ENCODE results near the gene ZCCHC3.
A peak's percentile ranks its signal among the peaks of the same experiment; 100 is the strongest.
"Not testable (repeated sequence)": the region's sequence is repeated elsewhere in the genome, so short reads cannot be mapped to it uniquely, and the experiment has no call there.

ZCCHC3 gene, protein sequence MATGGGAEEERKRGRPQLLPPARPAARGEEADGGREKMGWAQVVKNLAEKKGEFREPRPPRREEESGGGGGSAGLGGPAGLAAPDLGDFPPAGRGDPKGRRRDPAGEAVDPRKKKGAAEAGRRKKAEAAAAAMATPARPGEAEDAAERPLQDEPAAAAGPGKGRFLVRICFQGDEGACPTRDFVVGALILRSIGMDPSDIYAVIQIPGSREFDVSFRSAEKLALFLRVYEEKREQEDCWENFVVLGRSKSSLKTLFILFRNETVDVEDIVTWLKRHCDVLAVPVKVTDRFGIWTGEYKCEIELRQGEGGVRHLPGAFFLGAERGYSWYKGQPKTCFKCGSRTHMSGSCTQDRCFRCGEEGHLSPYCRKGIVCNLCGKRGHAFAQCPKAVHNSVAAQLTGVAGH

DNA sequence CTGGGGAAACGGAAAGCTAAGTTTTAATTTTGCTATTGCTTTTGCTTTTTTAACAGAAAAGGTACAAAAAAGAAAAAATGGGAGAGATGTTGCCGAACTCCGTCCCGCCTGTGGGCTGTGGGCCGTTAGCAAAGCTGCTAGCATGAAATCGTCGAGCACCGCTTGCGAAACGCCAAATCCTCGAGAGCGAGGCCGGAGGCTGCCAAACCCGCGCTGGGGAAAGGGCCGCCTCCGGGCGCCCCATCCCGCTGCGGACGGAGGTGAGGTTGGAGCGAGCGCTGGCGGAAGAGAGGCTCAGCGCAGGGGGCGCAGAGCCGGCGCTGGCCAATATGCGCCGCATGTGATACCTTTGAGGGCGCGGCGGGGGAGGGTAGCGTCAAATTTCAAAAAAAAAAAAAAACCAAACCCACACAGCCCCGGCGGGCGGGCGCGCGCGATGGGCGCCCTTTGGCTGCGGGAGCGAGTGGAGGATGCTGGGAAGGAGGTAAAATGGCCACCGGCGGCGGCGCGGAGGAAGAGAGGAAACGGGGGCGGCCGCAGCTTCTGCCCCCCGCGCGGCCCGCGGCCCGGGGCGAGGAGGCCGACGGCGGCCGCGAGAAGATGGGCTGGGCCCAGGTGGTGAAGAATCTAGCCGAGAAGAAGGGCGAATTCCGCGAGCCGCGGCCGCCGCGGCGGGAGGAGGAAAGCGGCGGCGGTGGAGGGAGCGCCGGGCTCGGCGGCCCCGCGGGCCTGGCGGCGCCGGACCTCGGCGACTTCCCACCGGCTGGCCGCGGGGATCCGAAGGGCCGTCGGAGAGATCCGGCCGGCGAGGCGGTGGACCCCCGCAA is at the start of gene ZCCHC3:
Gene ZCCHC3 (plus strand): TSS at position 473 of the 827 bp plus-strand sequence. CDS start 17 bp downstream, at position 490.
- DNase-seq: peak; percentile 89

DNA sequence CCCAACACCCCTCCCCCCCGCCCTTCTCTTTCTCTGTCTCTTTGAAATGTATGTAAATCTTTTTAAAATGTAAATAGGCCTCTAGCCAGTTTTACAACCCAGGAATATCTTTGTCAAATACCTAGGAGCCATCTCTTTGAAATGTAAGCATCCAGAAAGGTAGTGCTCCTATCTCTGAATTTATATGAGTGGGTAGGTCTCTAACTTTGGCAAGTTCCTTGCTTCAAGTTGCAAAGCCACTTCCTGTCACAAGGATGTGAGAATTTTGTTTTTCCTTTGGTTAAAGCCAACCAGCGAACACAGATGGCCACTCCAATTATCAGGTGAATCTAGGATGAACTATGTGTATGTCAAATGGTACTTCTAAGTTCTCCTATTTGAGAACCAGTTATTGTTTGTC is 46.0 kb upstream of the ZCCHC3 start:
- no peak for DNase-seq

DNA sequence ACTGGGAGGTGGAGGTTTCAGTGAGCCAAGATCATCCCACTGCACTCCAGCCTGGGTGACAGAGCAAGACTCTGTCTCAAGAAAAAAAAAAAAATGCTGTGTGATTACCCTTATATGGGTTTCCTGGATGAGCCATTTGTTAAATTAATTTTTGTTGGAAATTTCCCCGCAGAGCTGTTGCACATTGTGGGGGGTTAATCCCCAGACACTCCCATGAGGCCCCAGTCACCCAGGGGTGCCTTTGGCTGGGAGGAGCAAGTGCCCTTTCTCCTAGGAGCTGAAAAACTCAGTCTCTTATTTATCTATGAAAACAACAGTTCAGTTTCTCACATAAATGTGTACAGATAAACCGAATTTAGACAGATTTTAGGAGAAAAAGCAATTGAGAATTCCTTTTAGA is 44.6 kb upstream of the ZCCHC3 start:
- no peak for DNase-seq

DNA sequence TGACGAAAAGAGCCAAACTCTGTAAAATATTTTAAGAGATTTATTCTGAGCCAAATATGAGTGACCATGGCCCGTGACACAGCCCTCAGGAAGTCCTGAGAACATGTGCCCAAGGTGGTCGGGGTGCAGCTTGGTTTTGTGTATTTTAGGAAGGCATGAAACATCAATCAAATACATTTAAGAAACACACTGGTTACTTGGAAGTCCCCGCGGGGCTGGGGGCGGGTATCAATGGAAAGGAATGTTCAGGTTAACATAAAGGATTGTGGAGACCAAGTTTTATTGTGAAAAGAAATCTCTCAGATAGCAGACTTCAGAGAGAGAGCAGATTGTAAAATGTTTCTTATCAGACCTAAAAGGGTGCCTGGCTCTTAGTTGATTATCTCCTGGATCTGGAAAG is 43.9 kb upstream of the ZCCHC3 start:
- DNase-seq: not testable (repeated sequence)

DNA sequence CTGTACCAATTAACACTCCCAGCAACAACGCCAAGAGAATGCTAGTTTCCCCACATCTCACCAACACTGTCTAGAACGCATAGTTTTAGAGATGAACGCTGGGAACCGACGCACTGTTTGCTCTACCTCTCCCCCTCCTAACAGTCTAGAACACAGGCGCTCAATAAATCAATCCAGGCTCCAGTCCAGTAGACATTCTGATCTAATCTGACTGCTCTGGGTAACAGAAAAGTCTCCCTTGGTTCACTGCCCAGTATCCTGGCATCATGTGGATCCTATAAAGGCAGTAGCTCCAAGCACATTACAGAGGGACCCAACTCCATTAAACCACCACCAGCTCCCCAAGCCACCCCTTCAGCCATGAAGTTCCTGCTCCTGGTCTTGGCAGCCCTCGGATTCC is 40.0 kb upstream of the ZCCHC3 start, which contains the start of gene DEFB132:
Gene DEFB132 (plus strand): TSS at position 306 of the 400 bp plus-strand sequence. CDS start 55 bp downstream, at position 361.
- DNase-seq: no peak

DNA sequence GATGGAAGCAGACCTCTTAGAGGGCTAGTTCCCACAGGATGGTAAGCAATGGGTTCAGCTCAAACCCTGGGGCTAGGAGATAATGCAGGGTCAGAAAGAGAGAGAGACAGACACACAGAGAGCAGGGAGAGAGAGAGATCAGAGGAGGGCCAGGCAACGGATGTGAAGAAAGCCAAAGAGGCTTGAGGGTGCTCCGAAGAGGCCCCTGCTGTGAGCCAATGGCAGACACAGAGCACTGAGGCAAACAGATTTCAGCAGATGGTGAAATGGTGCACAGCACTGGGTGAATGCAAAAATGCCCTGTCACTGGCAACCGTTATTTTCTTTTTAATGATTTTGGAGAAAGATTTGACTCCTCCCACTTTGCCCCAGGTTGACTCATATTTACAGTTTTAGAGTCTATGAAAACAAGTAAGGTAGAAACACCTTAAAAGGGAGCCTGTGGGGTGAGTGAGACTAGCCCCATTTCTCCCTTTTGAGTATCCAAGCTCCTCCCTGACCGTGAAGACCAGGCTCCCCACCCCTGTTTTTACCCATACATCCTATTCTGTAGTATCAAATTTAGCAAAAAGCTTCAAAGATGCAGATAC is 39.0 kb upstream of the ZCCHC3 start:
- no peak for DNase-seq

DNA sequence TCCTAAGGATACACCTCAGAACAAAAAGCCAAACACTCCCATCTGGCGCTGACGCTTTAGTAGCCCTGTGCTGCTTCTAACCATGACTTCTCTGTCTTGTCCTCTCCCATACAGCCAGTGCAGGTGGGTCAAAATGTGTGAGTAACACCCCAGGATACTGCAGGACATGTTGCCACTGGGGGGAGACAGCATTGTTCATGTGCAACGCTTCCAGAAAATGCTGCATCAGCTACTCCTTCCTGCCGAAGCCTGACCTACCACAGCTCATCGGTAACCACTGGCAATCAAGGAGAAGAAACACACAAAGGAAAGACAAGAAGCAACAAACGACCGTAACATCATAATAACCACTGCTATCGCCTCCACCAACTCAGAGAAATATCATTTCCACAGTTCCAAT is 38.4 kb upstream of the ZCCHC3 start:
- no peak for DNase-seq

DNA sequence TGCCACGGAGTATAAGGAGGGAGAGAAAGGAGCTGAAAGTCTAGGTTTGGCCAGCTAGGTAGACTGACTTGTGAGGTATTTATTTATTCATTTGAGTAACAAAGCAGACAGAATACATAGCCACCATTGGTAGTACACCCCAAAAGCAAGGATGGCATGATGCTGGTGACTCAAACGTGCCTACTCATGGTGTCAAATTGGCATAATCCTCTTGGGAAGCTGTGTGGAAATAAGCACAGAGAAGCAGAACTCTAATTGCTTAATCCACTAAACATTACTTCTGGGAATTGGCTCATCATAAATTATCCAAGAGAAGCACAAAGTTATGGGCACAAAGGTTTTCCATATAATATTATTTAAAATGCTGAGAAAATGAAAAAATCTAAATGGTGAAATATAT is 37.4 kb upstream of the ZCCHC3 start:
- no peak for DNase-seq

DNA sequence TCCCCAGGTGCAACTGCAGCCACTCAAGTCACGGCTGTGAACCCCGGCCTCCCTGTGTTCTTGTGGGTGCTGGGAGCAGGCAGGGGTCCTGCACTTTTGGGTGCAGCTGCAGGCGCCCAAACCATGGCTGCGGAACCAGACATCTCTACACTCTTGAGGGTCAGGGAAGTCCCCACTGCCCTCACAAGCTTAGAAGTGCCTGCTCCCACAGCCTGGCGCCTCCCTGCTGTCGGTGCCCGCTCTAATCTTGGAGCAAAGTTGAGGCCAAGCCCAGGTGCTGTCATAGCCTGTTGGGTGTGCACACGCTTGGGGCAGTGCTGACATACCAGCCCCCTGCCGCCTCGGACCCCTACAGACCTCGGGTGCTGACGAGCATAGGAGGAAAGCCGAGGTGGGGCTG is 33.7 kb upstream of the ZCCHC3 start:
- DNase-seq: no peak

DNA sequence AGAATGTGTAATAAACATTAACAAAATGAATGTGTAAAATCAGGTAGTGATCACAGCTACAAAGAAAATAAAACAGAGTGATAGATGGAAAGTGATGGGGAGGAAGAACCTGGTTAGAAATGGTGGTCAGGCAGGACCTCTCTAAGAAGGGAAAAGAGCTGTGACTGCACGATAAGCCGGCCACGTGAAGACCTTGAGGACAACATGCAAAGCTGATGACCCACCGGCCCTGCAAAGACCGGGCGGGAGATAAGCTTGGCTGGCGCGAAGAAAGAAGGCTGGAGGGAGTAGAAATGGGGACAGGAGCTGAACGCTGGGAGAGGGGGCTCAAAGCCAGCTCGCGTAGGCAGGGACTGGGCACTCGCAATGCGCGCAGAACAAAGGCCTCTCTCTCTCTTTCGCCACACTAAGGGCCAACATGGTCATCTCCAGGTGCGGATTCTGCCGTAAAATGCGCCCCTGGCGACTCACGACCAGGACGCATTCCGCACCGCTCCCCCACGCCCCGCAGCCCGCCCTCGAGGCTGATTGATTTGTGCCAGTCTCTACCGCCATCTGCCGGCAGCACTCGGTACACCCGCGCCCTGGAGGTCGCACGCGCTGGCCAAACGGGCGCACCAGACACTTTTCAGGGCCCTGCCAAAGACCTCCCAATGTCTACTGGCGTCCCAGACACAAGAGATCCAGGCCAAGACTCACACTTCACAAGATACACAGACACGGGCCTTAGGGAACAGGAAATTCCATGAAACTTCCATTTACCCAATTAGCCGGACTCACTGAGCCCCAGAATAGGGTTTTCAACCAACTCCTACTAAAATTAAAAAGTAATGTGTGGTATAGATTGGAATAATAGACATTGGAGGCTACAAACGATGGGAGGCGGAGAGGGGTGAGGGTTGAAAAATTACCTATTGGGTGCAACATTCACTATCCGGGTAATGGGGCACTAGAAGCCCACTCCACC is 30.5 kb upstream of the ZCCHC3 start:
- peak; percentile 95 for DNase-seq

DNA sequence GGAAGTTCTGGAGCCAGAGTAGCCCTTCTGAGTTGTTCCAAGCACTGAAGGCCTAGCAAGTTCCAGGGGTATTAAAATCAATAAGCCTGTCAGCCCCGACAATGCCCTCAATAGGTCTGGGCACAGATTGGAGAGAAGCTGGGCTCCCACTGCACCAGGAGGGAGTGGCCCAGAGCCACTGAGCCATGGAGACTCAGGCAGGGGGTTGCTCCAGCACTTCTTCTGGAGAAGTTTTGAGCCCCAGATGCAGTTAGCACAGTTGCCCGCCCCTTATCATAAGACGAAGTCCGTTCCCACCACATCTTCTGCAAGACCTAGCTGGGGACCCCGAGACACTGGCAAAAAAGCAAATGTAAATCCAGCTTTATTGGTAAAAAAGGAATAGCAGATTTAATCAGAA is 26.9 kb upstream of the ZCCHC3 start:
- no peak for DNase-seq

DNA sequence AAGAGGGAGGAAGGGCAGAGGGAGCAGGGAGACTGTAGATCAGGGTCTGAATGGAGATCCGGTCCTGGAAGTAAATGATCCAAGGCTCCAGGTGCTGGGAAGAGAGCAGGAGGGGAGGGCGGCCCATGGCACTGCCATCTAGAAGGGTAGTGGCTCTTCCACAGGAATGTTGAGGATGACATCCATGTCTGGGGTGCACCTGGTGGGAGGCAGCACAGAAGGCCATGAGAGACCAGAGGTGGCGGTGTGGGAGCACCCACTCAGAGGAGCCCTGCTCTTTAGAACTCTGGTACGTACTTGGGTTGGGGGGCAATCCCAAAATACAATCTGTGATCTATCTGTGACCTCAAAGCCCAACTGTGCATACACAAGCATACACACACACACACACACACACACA is 26.3 kb upstream of the ZCCHC3 start:
- no peak for DNase-seq

DNA sequence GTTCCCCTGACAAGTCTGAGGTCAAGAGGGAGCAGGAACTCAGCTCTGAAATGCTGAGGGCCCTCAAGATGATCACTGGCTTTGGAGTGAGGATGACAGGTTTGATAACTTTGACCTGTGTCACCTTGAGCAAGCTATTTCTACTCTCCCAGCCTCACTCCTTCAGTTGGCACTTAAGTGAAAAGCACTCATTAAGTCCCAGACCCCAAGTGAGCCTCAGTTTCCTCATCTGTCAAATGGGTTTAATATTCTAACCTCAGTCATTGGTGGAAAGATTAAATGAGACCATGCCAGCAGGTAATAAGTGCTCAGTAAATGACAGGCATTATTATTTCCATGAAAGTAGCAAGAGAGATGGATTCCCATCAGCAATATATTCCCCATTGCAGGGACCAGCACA is 25.8 kb upstream of the ZCCHC3 start:
- no peak for DNase-seq

DNA sequence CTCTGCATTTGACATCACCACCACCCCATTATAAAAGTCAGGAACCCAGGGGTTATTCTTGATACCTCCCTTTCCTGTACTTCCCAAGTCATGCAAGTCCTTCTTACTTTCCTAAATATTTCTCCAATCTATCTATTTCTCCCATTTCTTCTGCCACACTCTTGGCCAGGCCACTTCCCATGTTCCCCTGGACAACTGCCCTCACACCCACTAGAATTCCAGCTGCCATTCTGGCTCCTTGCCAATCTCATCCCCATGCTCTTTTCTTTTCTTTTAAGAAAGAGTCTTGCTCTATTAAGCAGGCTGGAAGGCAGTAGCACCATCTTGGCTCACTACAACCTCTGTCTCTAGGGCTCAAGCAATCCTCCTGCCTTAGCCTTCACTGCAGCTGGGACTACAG is 24.7 kb upstream of the ZCCHC3 start:
- no peak for DNase-seq

DNA sequence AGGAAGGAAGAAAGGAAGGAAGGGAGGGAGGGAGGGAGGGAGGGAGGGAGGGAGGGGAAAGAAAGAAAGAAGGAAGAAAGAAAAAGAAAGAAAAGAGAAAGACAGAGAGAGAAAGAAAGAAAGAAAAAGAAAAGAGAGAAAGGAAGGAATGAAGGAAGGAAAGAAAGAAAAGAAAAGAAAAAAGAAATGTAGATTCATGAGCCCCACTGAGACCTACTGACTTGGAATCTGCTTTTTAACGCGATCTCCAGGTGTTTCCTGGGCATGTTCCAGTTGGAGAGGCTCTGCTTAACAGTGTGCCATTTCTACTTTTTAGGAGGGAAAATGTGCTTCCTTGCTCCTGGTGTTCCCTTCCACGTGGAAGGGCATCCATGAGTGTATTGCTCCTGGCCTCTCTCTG is 23.5 kb upstream of the ZCCHC3 start:
- DNase-seq: no peak

DNA sequence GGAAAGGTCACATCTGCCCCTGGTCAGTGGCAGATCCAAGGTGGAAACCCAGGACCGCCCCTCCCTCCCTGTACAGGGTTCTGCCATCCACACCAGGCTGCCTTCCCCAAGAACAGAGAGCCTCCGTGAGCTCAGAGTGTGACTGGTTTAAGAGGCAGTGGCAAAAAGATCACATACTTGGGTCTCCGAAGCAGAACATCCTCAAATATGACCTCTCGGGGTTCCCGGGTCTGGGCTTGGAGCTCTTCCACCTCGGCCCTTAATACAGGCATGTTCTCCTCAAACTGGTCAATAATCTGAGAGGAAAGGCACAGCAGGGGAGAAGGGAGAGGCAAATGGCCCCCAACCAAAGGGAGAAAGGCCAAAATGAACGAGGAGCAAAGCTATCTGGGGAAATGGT is 21.6 kb upstream of the ZCCHC3 start:
- DNase-seq: no peak

DNA sequence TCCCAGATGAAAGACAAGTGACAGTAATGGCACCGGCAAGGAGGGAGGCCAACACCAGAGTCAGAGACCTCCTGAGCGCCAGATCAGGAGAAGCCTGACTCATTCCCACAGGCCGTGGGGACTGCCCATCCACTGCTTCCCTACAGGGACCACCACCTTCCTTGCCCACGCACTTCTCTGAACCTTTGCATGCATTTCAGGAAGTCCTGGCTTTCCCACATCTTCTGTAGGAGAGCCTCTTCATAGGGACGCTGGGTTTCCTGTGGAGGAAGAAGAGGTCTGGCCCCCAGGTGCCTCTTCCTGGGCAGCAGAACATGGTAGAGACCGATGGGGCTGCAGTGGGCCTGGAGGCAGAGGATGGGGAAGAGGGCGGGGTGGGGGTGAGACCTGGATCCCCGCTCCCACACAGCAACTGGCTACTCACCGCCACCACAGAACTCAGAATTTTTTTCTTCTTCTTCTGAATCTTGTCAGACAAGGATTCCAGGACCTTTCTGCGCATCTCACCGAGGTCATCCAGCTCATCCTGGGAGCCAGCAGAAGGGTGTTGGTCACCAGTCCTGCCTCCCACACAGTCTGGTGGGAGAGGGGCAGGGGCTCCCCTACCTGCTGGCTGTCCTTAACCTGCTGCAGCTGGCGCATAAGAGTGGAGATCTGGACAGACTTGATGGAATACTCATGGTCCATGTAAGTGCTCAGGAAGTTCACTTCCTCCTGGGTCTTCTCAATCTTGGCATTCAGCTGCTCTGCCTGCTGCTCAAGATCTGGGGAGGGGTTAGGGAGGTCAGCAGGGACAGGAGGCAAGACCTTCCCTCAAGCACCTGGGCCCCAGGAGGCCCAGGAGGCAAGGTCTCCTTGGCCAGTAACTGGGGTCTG is 20.5 kb upstream of the ZCCHC3 start:
- no peak for DNase-seq

DNA sequence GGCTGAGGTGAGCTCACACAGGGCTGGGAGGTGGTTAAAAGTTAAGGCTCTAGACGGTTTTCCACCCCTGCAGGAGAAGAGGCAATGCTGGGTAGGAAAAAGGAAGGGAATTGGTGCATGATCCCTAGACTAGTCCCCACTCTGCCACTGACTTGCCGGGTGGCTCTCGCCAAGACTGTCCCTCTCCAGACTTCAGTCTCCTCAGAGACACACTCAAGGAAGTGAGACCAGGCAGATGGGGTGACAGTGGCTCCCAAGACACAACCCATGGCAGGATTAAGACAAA is 19.9 kb upstream of the ZCCHC3 start:
- DNase-seq: no peak

DNA sequence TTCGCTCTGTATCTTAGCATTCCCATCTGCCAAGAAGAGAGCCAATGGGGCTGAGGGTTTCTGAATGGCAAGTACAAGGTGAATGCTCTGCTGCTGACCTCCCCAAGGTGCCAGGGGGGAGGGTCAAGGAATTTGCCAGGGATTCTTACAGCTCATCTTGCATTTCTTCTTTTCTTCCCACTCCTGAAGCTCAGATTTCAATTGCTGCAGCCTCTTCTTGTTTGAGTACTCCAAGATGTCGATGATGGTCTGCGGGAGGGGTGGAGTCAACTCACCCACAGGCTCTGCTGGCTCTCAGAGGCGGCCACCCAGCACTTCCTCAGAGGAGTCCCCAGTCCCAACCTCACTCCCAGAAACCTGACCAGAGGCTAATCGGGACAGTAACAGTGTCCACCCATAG is 19.2 kb upstream of the ZCCHC3 start:
- no peak for DNase-seq

DNA sequence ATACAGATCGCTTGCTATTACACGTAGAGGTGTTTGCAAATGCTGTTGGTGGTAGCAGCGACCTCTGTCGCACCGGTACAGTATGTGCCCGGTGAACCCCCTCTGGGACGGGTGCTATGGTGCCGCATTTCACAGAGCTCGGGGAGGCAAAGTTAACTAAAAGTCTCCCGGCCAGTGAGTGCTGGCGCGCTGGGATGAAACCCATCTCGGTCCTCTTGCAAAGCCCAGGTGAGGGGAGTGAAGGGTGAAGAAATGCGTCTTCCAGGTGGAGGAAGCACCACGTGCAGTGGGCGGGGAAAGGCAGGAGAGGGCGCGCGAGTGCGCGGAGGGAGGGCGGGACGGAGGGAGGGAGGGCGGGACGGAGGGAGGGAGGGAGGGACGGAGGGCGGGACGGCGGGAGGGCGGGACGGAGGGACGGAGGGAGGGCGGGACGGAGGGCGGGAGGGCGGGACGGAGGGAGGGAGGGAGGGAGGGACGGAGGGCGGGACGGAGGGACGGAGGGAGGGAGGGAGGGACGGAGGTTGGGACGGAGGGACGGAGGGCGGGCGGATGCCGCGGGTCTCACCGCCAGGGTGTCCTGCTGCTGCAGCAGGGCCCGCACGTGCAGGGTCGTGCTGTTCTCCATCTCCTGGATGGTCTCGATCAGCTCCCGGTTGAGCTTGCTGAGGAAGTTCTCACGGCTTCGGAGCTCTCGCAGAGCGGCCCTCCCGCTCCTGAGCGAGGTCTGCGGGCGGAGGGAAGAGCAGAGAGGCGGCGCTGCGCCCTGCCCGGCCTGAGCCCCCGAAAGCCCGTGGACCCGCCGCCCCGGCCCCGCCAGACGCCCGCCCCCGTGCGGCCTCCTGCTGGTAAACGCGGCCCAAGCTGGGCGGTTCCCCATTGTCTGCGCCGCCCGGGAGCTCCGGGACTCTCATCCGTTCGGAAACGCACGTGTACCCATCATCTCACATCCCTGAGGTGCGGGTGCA is 18.5 kb upstream of the ZCCHC3 start:
- no peak for DNase-seq

DNA sequence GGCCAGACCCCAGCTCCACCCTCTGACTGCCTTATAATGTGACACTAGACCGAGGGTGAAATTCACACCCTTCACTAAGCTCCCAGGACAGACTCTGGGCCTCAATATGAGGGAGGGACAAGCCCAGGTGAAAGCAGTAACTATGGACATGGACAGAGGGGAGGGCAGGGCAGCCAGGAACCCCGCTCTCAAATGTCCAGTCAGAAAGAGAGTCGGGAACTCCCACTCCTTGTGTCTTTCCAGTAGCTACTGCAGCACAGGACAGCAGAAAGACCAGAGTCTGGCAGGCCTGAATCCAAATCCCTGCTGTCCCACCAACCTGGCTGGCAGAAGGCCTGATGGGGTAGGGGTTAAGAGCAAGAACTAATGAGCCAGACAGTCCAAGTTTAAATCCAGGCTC is 13.2 kb upstream of the ZCCHC3 start:
- no peak for DNase-seq

All from stimulated activated CD4-positive, alpha-beta T cell treated with anti-CD3 and anti-CD28 coated beads, Interleukin-15, amount 100 ng/mL, for 24 hours (primary cell).